ENCODE results near the gene MTHFD1.
A peak's percentile ranks its signal among the peaks of the same experiment; 100 is the strongest.

- TF ChIP-seq FOXP4 (CRISPR knock-in tag; IDR thresholded peaks at IDR 0.05) (peak; percentile 63; the same call in 1 of the 2 replicates), NFE2L1 (CRISPR knock-in tag; IDR thresholded peaks at IDR 0.05) (0 out of 2 replicates have a peak, but pooled peaks have one; percentile 13), ZNF416 (CRISPR knock-in tag; IDR thresholded peaks at IDR 0.05) (no peak), ZNF232 (CRISPR knock-in tag; IDR thresholded peaks at IDR 0.05) (no peak), JUN (CRISPR knock-in tag; IDR thresholded peaks at IDR 0.05) (no peak), MYBL2 (CRISPR knock-in tag; IDR thresholded peaks at IDR 0.05) (no peak), TEAD4 (CRISPR knock-in tag; IDR thresholded peaks at IDR 0.05) (no peak), FOXK1 (CRISPR knock-in tag; IDR thresholded peaks at IDR 0.05) (peak; percentile 88), PRRX2 (CRISPR knock-in tag; IDR thresholded peaks at IDR 0.05) (0 out of 2 replicates have a peak, but pooled peaks have one; percentile 42), FOXJ3 (CRISPR knock-in tag; IDR thresholded peaks at IDR 0.05; ENCODE audit: borderline replicate concordance) (no peak), CBFB (CRISPR knock-in tag; IDR thresholded peaks at IDR 0.05; ENCODE audit: low read depth) (no peak), PRDM15 (CRISPR knock-in tag; IDR thresholded peaks at IDR 0.05) (no peak)
- TF ChIP-seq, protein P1, sequence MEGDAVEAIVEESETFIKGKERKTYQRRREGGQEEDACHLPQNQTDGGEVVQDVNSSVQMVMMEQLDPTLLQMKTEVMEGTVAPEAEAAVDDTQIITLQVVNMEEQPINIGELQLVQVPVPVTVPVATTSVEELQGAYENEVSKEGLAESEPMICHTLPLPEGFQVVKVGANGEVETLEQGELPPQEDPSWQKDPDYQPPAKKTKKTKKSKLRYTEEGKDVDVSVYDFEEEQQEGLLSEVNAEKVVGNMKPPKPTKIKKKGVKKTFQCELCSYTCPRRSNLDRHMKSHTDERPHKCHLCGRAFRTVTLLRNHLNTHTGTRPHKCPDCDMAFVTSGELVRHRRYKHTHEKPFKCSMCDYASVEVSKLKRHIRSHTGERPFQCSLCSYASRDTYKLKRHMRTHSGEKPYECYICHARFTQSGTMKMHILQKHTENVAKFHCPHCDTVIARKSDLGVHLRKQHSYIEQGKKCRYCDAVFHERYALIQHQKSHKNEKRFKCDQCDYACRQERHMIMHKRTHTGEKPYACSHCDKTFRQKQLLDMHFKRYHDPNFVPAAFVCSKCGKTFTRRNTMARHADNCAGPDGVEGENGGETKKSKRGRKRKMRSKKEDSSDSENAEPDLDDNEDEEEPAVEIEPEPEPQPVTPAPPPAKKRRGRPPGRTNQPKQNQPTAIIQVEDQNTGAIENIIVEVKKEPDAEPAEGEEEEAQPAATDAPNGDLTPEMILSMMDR (IDR thresholded peaks at IDR 0.05) = no peak
- TF ChIP-seq, protein P2, sequence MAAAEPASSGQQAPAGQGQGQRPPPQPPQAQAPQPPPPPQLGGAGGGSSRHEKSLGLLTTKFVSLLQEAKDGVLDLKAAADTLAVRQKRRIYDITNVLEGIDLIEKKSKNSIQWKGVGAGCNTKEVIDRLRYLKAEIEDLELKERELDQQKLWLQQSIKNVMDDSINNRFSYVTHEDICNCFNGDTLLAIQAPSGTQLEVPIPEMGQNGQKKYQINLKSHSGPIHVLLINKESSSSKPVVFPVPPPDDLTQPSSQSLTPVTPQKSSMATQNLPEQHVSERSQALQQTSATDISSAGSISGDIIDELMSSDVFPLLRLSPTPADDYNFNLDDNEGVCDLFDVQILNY (CRISPR knock-in tag; IDR thresholded peaks at IDR 0.05) = no peak
Measured at GRCh38 chr14:64391113-64391725, 3.1 kb downstream of the MTHFD1 start.
